Measurements from ENCODE around the gene CMIP.

The CMIP gene

DNA sequence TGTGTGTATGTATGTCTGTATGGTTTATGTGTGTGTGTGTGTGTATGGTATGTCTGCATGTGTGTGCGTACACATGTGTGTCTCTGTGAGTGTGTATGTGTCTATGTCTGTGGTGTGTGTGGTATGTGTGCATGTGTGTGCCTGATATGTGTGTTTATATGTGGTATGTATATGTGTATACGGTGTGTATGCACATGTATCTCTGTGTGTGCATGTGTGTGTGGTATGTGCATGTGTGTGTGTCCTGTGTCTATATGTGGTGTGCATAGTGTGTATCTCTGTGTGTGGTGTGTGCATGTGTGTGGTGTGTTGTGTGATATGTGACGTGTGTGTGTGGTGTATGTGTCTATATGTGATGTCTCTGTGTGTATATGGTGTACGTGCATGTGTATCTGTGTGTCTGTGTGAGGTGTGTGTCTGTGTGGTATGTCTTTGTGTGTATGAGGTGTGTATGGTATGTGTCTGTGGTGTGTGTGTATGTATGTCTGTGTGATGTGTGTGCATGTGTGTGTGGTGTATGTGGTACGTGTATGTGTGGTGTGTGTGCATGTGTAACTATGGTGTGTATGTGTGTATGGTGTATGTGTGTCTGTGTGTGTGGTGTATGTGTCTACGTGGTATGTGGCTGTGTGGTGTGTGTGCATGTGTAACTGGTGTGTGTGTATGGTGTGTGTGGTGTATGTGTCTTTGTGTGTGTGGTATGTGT, 170.2 kb downstream of the CMIP start:
- peaks cover 0 to 23% (median 18%) of the 10 kb centered on the region in 4 donors for H3K4me1 ChIP-seq
- H3K36me3 ChIP-seq: no peaks in the 10 kb centered on the region
- TF ChIP-seq, protein P1, sequence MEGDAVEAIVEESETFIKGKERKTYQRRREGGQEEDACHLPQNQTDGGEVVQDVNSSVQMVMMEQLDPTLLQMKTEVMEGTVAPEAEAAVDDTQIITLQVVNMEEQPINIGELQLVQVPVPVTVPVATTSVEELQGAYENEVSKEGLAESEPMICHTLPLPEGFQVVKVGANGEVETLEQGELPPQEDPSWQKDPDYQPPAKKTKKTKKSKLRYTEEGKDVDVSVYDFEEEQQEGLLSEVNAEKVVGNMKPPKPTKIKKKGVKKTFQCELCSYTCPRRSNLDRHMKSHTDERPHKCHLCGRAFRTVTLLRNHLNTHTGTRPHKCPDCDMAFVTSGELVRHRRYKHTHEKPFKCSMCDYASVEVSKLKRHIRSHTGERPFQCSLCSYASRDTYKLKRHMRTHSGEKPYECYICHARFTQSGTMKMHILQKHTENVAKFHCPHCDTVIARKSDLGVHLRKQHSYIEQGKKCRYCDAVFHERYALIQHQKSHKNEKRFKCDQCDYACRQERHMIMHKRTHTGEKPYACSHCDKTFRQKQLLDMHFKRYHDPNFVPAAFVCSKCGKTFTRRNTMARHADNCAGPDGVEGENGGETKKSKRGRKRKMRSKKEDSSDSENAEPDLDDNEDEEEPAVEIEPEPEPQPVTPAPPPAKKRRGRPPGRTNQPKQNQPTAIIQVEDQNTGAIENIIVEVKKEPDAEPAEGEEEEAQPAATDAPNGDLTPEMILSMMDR (IDR thresholded peaks at IDR 0.05): no peak
- intact Hi-C loops (cut with DNase I; ENCODE audit: low total_unique reads): no loop called here
- H3K9me3 ChIP-seq: no peaks in the 10 kb centered on the region
- DNase-seq: no peak
- no peaks in the 10 kb centered on the region for H3K27me3 ChIP-seq
- no peak overlapping the region for H3K4me3 ChIP-seq
- H3K27ac ChIP-seq: no peak overlapping the region

DNA sequence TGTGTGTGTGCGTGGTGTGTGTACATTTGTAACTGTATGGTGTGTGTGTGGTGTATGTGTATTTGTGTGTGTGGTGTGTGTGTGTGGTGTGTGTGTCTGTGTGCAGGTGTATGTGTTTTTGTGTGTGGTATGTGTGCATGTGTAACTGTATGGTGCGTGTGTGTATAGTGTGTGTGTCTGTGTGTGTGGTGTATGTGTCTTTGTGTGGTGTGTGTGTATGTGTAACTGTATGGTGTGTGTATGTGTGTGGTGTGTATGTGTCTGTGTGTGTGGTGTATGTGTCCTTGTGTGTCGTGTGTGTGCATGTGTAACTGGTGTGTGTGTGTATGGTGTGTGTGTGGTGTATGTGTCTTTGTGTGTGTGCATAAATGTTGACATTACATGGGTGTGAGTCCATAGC, 170.8 kb downstream of the CMIP start:
- TF ChIP-seq, protein P1 (IDR thresholded peaks at IDR 0.05): no peak
- DNase-seq: no peak
- no peaks in the 10 kb centered on the region for H3K36me3 ChIP-seq
- intact Hi-C loops (cut with DNase I; ENCODE audit: low total_unique reads): no loop called here
- H3K27me3 ChIP-seq: no peaks in the 10 kb centered on the region
- peaks cover 0 to 17% (median 12%) of the 10 kb centered on the region in 4 donors for H3K4me1 ChIP-seq
- H3K9me3 ChIP-seq: no peaks in the 10 kb centered on the region
- no peak overlapping the region for H3K27ac ChIP-seq
- no peak overlapping the region for H3K4me3 ChIP-seq

DNA sequence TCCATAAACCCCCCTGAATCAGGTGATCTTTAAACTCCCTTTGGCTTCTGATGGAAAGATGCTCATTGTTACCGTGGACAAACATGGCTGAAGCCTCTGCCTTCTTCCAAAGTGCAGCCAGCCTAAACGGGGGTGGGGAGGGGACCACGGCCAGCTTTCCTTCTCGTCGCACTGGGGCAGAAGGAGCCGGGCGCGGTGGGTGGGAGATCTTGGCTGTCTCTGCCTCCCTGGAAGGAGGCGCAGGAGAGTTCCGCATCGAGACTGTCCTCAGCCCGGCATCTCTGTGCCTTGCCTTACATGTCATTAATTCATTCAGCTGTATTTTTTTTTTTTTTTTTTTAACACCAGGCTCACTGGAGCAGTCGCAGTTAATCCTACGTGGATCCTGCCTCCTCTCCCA, 171.2 kb downstream of the CMIP start:
- Histone ChIP-seq H3K36me3 (no peaks in the 10 kb centered on the region), H3K27me3 (no peaks in the 10 kb centered on the region), H3K9me3 (no peaks in the 10 kb centered on the region), H3K4me1 (peaks cover 0 to 15% (median 10%) of the 10 kb centered on the region in 4 donors), H3K27ac (no peak overlapping the region), H3K4me3 (no peak overlapping the region)
- TF ChIP-seq, protein P1 (IDR thresholded peaks at IDR 0.05): no peak
- DNase-seq: no peak
- intact Hi-C loops (cut with DNase I; ENCODE audit: low total_unique reads): no loop called here

DNA sequence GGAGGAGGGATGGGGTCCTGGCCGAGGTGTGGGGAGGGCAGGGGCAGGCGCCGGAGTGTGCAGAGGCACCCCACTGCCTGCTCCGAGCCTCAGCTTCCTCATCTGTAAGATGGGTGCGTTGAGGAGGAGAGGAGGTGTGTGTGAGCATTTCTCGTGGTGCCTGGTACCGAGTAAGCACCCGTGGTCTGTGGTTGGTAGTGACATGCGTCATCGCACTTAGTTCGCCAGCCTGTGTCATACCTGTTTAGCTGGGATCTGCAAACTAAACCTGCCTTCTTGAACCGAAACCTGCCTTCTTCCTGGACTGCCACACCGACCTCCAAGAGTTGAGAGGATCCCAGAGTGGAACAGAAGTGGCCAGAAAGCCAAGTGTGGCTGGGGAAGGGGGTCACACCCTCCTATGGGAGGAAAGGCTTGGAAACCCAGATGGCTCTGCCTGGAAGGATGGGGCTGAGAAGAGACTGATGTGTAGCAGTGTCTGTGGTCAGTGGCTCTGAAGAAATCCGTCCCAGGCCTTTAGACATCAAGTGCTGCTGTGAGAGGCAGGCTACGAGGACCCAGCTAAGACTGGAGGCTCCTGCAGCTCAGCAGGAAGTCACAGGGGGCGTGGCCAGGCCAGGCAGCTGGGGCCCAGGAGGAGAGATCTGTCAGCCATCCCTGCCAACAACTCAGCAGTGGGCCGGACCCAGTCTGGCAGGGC, 171.9 kb downstream of the CMIP start:
- intact Hi-C loops (cut with DNase I; ENCODE audit: low total_unique reads): no loop called here
- H3K36me3 ChIP-seq: no peaks in the 10 kb centered on the region
- no peak overlapping the region for H3K4me3 ChIP-seq
- TF ChIP-seq, protein P1 (IDR thresholded peaks at IDR 0.05): no peak
- no peaks in the 10 kb centered on the region for H3K9me3 ChIP-seq
- no peak for DNase-seq
- no peak overlapping the region for H3K27ac ChIP-seq
- peaks cover 0 to 15% (median 10%) of the 10 kb centered on the region in 4 donors for H3K4me1 ChIP-seq
- no peaks in the 10 kb centered on the region for H3K27me3 ChIP-seq

DNA sequence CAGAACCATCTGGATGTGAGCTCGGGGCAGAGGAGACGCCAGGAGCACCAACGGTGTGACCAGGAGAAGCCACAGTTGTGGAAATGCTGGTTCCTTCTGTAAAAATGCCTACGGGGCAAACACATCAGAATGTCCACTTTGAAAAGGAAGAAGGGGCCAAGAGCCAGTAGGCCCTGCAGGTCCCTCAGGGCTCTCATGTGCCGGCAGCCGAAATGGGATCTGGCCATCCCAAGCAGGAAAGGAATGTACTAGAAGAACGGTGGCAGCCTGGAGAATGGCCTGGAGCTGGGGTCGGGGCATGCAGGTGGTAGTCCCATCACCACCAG, 172.4 kb downstream of the CMIP start:
- H3K27ac ChIP-seq: no peak overlapping the region
- TF ChIP-seq, protein P1 (IDR thresholded peaks at IDR 0.05): no peak
- H3K4me3 ChIP-seq: no peak overlapping the region
- no peaks in the 10 kb centered on the region for H3K27me3 ChIP-seq
- no peaks in the 10 kb centered on the region for H3K9me3 ChIP-seq
- H3K4me1 ChIP-seq: peaks cover 0 to 13% (median 9%) of the 10 kb centered on the region in 4 donors
- no peak for DNase-seq
- intact Hi-C loops (cut with DNase I; ENCODE audit: low total_unique reads): no loop called here
- no peaks in the 10 kb centered on the region for H3K36me3 ChIP-seq
